Neural cell (in vitro differentiated cells): Measurements from ENCODE around the gene HERPUD2. TPM values are rescaled to one million over a fixed set of nuclear protein-coding genes. Genes with fewer than 3 reads are reported as not detected.

ENCODE experiments used
- H2AFZ ChIP-seq: fragments of 200-600, 300-800 bp; sonication (generic), shearing (Covaris generic); 2 replicates; pipeline ENCODE4 v1.6.0; 2014; ENCODE audit warnings: low read depth, mild to moderate bottlenecking, antibody characterized with exemption, low read length, moderate library complexity
- H3F3A ChIP-seq: fragments of 200-600 bp; shearing (Covaris generic); 2 replicates; pipeline ENCODE4 v1.6.1; 2016; ENCODE audit warnings: mild to moderate bottlenecking, moderate library complexity, mixed read lengths, antibody characterized with exemption, low read length; ENCODE audit not compliant: insufficient read depth, poor library complexity, severe bottlenecking
- H3K27ac ChIP-seq: fragments of 200-600, 300-800 bp; sonication (generic), shearing (Covaris generic); 2 replicates; pipeline ENCODE4 v1.5.1; 2014; ENCODE audit warnings: mild to moderate bottlenecking, low read length, moderate library complexity
- H3K27me3 ChIP-seq: fragments of 300-800, 200-600 bp; sonication (generic), shearing (Covaris generic); 2 replicates; pipeline ENCODE4 v1.6.0; 2014; ENCODE audit warnings: mild to moderate bottlenecking, low read depth, low read length, moderate library complexity; ENCODE audit not compliant: insufficient read depth
- H3K36me3 ChIP-seq: fragments of 300-800, 200-600 bp; sonication (generic), shearing (Covaris generic); 2 replicates; pipeline ENCODE4 v1.5.1; 2014; ENCODE audit warnings: mild to moderate bottlenecking, antibody characterized with exemption, low read length, moderate library complexity; ENCODE audit not compliant: insufficient read depth
- H3K4me2 ChIP-seq: fragments of 300-800, 200-600 bp; sonication (generic), shearing (Covaris generic); 2 replicates; pipeline ENCODE4 v1.6.0; 2014; ENCODE audit warnings: mild to moderate bottlenecking, low read length
- H3K4me3 ChIP-seq: fragments of 300-800, 200-600 bp; sonication (generic), shearing (Covaris generic); 2 replicates; pipeline ENCODE4 v1.5.1; 2014; ENCODE audit warnings: mild to moderate bottlenecking, low read length, moderate library complexity
- H3K79me2 ChIP-seq: fragments of 200-600 bp; shearing (Covaris generic); replicated peaks from 2 replicates; pipeline ENCODE4 v1.6.0; 2014; ENCODE audit warnings: mild to moderate bottlenecking, low read length, moderate library complexity; ENCODE audit not compliant: insufficient read depth
- H3K9ac ChIP-seq: fragments of 300-800, 200-600 bp; sonication (generic), shearing (Covaris generic); 2 replicates; pipeline ENCODE4 v1.6.1; 2016; ENCODE audit warnings: mild to moderate bottlenecking, low read length, mixed read lengths
- H3K9me2 ChIP-seq: fragments of 200-600 bp; shearing (Covaris generic); 2 replicates; pipeline ENCODE4 v1.6.1; 2016; ENCODE audit warnings: mild to moderate bottlenecking, low read length, mixed read lengths; ENCODE audit not compliant: insufficient read depth
- H3K9me3 ChIP-seq: fragments of 200-600, 300-800 bp; sonication (generic), shearing (Covaris generic); 2 replicates; pipeline ENCODE4 v1.6.1; 2016; ENCODE audit warnings: mild to moderate bottlenecking, mixed run types, low read length, moderate library complexity, mixed read lengths
- H4K20me1 ChIP-seq: fragments of 200-600 bp; shearing (Covaris generic); 2 replicates; pipeline ENCODE4 v1.6.1; 2016; ENCODE audit warnings: mild to moderate bottlenecking, mixed run types; ENCODE audit not compliant: insufficient read depth
- CTCF ChIP-seq: fragments of 450-650 bp; IDR thresholded peaks from 2 replicates; pipeline ENCODE4 v1.5.1; 2014; ENCODE audit warnings: antibody characterized with exemption, mild to moderate bottlenecking, moderate library complexity; ENCODE audit not compliant: poor library complexity, severe bottlenecking
- EP300 ChIP-seq: fragments of 450-650 bp; conservative IDR thresholded peaks from 2 replicates; pipeline ENCODE4 v1.6.1; 2014; ENCODE audit warnings: antibody characterized with exemption, mild to moderate bottlenecking, moderate library complexity; ENCODE audit not compliant: poor library complexity, severe bottlenecking
- EZH2 ChIP-seq: fragments of 200-600, 300-800 bp; shearing (Covaris generic), sonication (generic); IDR thresholded peaks from 2 replicates; pipeline ENCODE4 v1.6.1; 2014; ENCODE audit warnings: antibody characterized with exemption, low read length, borderline replicate concordance, mild to moderate bottlenecking; ENCODE audit not compliant: insufficient read depth, poor library complexity, severe bottlenecking
- MXI1 ChIP-seq: fragments of 450-650 bp; conservative IDR thresholded peaks from 2 replicates; pipeline ENCODE4 v1.6.1; 2014; ENCODE audit warnings: antibody characterized with exemption, mild to moderate bottlenecking; ENCODE audit not compliant: poor library complexity, severe bottlenecking
- POLR2AphosphoS5 ChIP-seq: IDR thresholded peaks from 2 replicates; pipeline ENCODE4 v1.6.1; 2012
- RAD21 ChIP-seq: fragments of 450-650 bp; conservative IDR thresholded peaks from 2 replicates; pipeline ENCODE4 v1.6.1; 2014; ENCODE audit warnings: antibody characterized with exemption, mild to moderate bottlenecking, moderate library complexity
- REST ChIP-seq: IDR thresholded peaks from 2 replicates; pipeline ENCODE4 v1.6.1; 2012; ENCODE audit warnings: borderline replicate concordance
- SMC3 ChIP-seq: fragments of 450-650 bp; conservative IDR thresholded peaks from 2 replicates; pipeline ENCODE4 v1.6.1; 2014; ENCODE audit warnings: antibody characterized with exemption, mild to moderate bottlenecking, moderate library complexity; ENCODE audit not compliant: poor library complexity
- TAF1 ChIP-seq: IDR thresholded peaks from 2 replicates; pipeline ENCODE4 v1.6.1; 2012; ENCODE audit warnings: low read depth
- polyA plus RNA-seq: library from polyadenylated mRNA; depleted of rRNA; stranded (reverse); fragments of >200 nt; gene quantifications from 2 replicates; pipeline ENCODE4 v1.2.3, GENCODE V29; 2014

The HERPUD2 gene
- polyA plus RNA-seq, 1 donor from 2014 or later, result 16.7 TPM

GRCh38 chr7:35645691-35646090 lies 49.2 kb downstream of the HERPUD2 start:
- no peaks in the 10 kb centered on the region for H3K9me3 ChIP-seq
- H2AFZ ChIP-seq, result no peak overlapping the region
- no peaks in the 10 kb centered on the region for H3K9me2 ChIP-seq

DNA sequence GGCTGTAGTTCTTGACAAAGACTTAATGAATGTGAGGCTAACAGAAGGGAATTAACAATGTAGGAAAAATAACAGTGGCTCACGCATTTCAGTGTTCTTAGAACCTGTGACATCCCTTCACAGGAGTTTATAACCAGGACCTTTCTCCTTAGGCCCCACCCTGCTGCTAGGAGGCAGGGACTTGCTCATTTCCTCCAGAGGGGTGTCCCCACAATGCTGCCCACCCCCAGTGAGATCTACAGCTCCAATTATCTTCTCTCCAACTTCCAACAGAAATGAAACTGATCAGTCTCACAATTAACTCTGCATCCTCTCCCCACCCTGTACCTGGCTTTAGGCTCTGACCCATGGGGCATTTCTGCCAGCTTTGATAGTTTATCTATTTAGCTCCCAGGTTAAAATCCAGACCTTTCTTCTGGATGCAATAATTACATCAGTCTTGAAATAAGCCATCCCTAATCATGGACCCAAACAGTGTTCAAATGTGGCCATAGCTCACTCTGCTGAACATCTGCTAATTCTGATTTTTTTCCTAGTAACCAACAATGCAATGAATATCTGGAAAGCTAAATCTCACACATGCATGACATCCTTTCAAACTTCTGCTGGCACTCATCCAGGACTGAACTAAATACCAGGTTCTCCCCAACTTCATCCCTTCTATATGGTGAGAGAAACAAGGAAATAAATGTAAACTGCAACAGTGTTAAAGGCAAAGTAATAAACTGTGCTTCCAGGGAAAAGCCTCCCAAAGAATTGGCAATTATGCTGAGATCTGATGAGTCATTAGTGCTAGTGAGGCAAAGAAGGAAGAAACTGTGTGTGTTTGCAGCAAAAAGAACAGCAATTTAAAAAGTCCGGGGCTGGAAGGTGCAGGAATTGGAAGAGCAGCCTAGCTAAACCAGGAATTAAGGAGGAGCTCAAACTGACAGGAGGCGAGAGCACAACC lies 64.6 kb downstream of the HERPUD2 start:
- Histone ChIP-seq H2AFZ (no peak overlapping the region), H3K9me2 (no peaks in the 10 kb centered on the region), H3K9me3 (no peaks in the 10 kb centered on the region), H3K36me3 (no peaks in the 10 kb centered on the region), H3K4me3 (no peak overlapping the region), H4K20me1 (no peaks in the 10 kb centered on the region), H3K27ac (no peak overlapping the region), H3K4me2 (no peak overlapping the region), H3K27me3 (no peaks in the 10 kb centered on the region), H3K9ac (no peak overlapping the region), H3K79me2 (no peaks in the 10 kb centered on the region), H3F3A (no peaks in the 10 kb centered on the region)
- TF ChIP-seq MXI1 (no peak), POLR2AphosphoS5 (no peak), RAD21 (no peak), EZH2 (no peak), SMC3 (no peak), EP300 (no peak), CTCF (no peak), REST (no peak), TAF1 (no peak)

More at GRCh38 chr7:35645691-35646090, 49.2 kb downstream of the HERPUD2 start:
- Histone ChIP-seq H4K20me1 (no peaks in the 10 kb centered on the region), H3K4me3 (no peak overlapping the region), H3K4me2 (no peak overlapping the region), H3K27me3 (no peaks in the 10 kb centered on the region), H3K9ac (no peak overlapping the region), H3K36me3 (no peaks in the 10 kb centered on the region), H3K79me2 (peaks cover 12% of the 10 kb centered on the region), H3F3A (peaks cover 2% of the 10 kb centered on the region), H3K27ac (no peak overlapping the region)
- TF ChIP-seq MXI1, result no peak
- no peak for TF ChIP-seq CTCF
- no peak for TF ChIP-seq EP300
